Measurements from ENCODE around the gene FRS3. TPM values are rescaled to one million over a fixed set of nuclear protein-coding genes. Genes with fewer than 3 reads are reported as not detected.

Gene FRS3
- total RNA-seq, 2 experiments from 2014 or later: 5.6 to 8.7 TPM

- Histone ChIP-seq H3K36me3 (ENCODE audit: insufficient read depth, low read length) (peaks cover 29% of the 10 kb centered on the region), H3K4me2 (ENCODE audit: low read length) (peak overlapping the region; percentile 91), H3K9me3 (ENCODE audit: low read length) (no peaks in the 10 kb centered on the region), H3K4me1 (ENCODE audit: insufficient read depth, low read length, poor library complexity, severe bottlenecking) (peaks cover 41% of the 10 kb centered on the region), H3K9me2 (ENCODE audit: insufficient read depth, low read length) (no peaks in the 10 kb centered on the region), H2AFZ (ENCODE audit: low read length) (peak overlapping the region; percentile 57), H4K20me1 (ENCODE audit: insufficient read depth, low read length) (peaks cover 4% of the 10 kb centered on the region; the same call in 1 of the 2 replicates), H3K4me3 (ENCODE audit: low read depth, low read length, poor library complexity, severe bottlenecking) (peak overlapping the region; percentile 86), H3K79me2 (ENCODE audit: insufficient read depth, low read depth, low read length) (peaks cover 34% of the 10 kb centered on the region; the same call in 1 of the 2 replicates), H3K27ac (ENCODE audit: low read depth, low read length, poor library complexity, severe bottlenecking) (peak overlapping the region; percentile 81)
- CTCF ChIA-PET (ENCODE audit: unreplicated experiment): interaction anchor here (0.8 to 1.4 kb wide), 4 partner anchors 70 to 255 kb away, joined by 3 to 5 read pairs (median 4); partner anchors contain the start of gene BYSL
- intact Hi-C loops (cut with micrococcal nuclease; ENCODE audit: unreplicated experiment): loop anchor here (1.0 to 10.0 kb wide), 5 partner anchors 109 to 668 kb away; partner anchors contain the start of genes BYSL, CCND3, MED20 and TRERF1
- POLR2A ChIA-PET: interaction anchor here (0.6 to 2.8 kb wide), 6 partner anchors 13 to 262 kb away, joined by 3 to 11 read pairs (median 4); partner anchors contain the start of genes BYSL, CCND3, MED20 and TAF8
- DNase-seq (ENCODE audit: low spot score): peak; percentile 89
- no peak for TF ChIP-seq EZH2phosphoT487 (IDR thresholded peaks at IDR 0.05; ENCODE audit: borderline replicate concordance, low read depth, low read length)
- peak; percentile 75 for TF ChIP-seq CTCF (conservative IDR thresholded peaks at IDR 0.05; ENCODE audit: low read length)
- BruUV-seq (replicated peaks): no TSS peak
These were observed 6.9 kb upstream of the FRS3 start for GRCh38 chr6:41786451-41787218.

GRCh38 chr6:41785689-41786450 lies 6.2 kb upstream of the FRS3 start:
- intact Hi-C loops (cut with micrococcal nuclease; ENCODE audit: unreplicated experiment): loop anchor here (2.0 to 10.0 kb wide), 2 partner anchors 155 to 669 kb away; partner anchors contain the start of genes CCND3 and TRERF1
- Histone ChIP-seq H4K20me1 (ENCODE audit: insufficient read depth, low read length) (0 out of 2 replicates have a peak, but pooled peaks cover 4% of the 10 kb centered on the region), H3K9me3 (ENCODE audit: low read length) (no peaks in the 10 kb centered on the region), H3K36me3 (ENCODE audit: insufficient read depth, low read length) (peaks cover 21% of the 10 kb centered on the region), H3K9me2 (ENCODE audit: insufficient read depth, low read length) (no peaks in the 10 kb centered on the region), H3K4me2 (ENCODE audit: low read length) (peak overlapping the region; percentile 91), H3K4me1 (ENCODE audit: insufficient read depth, low read length, poor library complexity, severe bottlenecking) (peaks cover 48% of the 10 kb centered on the region), H3K79me2 (ENCODE audit: insufficient read depth, low read depth, low read length) (peaks cover 29% of the 10 kb centered on the region; the same call in 1 of the 2 replicates), H2AFZ (ENCODE audit: low read length) (no peak overlapping the region), H3K4me3 (ENCODE audit: low read depth, low read length, poor library complexity, severe bottlenecking) (peak overlapping the region; percentile 86), H3K27ac (ENCODE audit: low read depth, low read length, poor library complexity, severe bottlenecking) (no peak overlapping the region)
- ChIA-PET CTCF (ENCODE audit: unreplicated experiment) (interaction anchor here (1.3 to 1.4 kb wide), 2 partner anchors 153 to 256 kb away, joined by 3 to 5 read pairs; no protein-coding TSS in a partner anchor), POLR2A (interaction anchor here (0.8 to 2.8 kb wide), 3 partner anchors 230 to 263 kb away, joined by 3 to 11 read pairs (median 4); partner anchors contain the start of gene TAF8)
- peak; percentile 18 for DNase-seq (ENCODE audit: low spot score)
- TF ChIP-seq CTCF (conservative IDR thresholded peaks at IDR 0.05; ENCODE audit: low read length) (no peak), EZH2phosphoT487 (IDR thresholded peaks at IDR 0.05; ENCODE audit: borderline replicate concordance, low read depth, low read length) (no peak)
- no TSS peak for BruUV-seq (replicated peaks)
